ENCODE data around the gene RB1.

GRCh38 chr13:48448959-48449614 is 145.5 kb downstream of the RB1 start:
- TF ChIP-seq CHD4 (IDR thresholded peaks at IDR 0.05; ENCODE audit: insufficient read depth, insufficient replicate concordance, low read depth, low read length, poor library complexity, severe bottlenecking) (no peak), ZNF274 (IDR thresholded peaks at IDR 0.05; ENCODE audit: borderline replicate concordance, low read depth, low read length) (no peak)

Data from K562 (cell line).